Femur (tissue), 1 donor: ENCODE measurements around the gene TRIO.
"Not testable (repeated sequence)": the region's sequence is repeated elsewhere in the genome, so short reads cannot be mapped to it uniquely, and the experiment has no call there.

ENCODE experiments used
- DNase-seq: peaks from one replicate; pipeline ENCODE4 v3.0.0-alpha.2; 2017

Gene TRIO

GRCh38 chr5:14142827-14143545 lies at the start of gene TRIO:
TSS of gene TRIO (plus strand) at chr5:14143342. CDS start at chr5:14143726, 384 bp downstream.
- peak; percentile 96 for DNase-seq

- DNase-seq, result not testable (repeated sequence)
Measured at GRCh38 chr5:14097380-14097779, 45.8 kb upstream of the TRIO start.

- no peak for DNase-seq
Measured at GRCh38 chr5:14097998-14098471, 45.1 kb upstream of the TRIO start.

GRCh38 chr5:14100281-14100680 lies 42.9 kb upstream of the TRIO start:
- no peak for DNase-seq

- no peak for DNase-seq
Measured at GRCh38 chr5:14101922-14102321, 41.2 kb upstream of the TRIO start.

- DNase-seq, result no peak
Measured at GRCh38 chr5:14102666-14103065, 40.5 kb upstream of the TRIO start.

- no peak for DNase-seq
Measured at GRCh38 chr5:14105718-14106410, 37.3 kb upstream of the TRIO start.

GRCh38 chr5:14107536-14107935 lies 35.6 kb upstream of the TRIO start:
- no peak for DNase-seq

GRCh38 chr5:14108170-14108996 lies 34.8 kb upstream of the TRIO start:
- peak; percentile 57 for DNase-seq

GRCh38 chr5:14109041-14109747 lies 33.9 kb upstream of the TRIO start:
- DNase-seq, result no peak

GRCh38 chr5:14109771-14110170 lies 33.4 kb upstream of the TRIO start:
- no peak for DNase-seq

GRCh38 chr5:14110196-14110595 lies 32.9 kb upstream of the TRIO start:
- DNase-seq, result no peak

GRCh38 chr5:14110680-14111079 lies 32.5 kb upstream of the TRIO start:
- no peak for DNase-seq

- no peak for DNase-seq
Measured at GRCh38 chr5:14112998-14113652, 30.0 kb upstream of the TRIO start.

GRCh38 chr5:14114615-14115251 lies 28.4 kb upstream of the TRIO start:
- DNase-seq, result no peak

GRCh38 chr5:14115323-14115895 lies 27.7 kb upstream of the TRIO start:
- no peak for DNase-seq

- DNase-seq, result peak; percentile 31
Measured at GRCh38 chr5:14118551-14119320, 24.4 kb upstream of the TRIO start.

- DNase-seq, result no peak
Measured at GRCh38 chr5:14120176-14120575, 23.0 kb upstream of the TRIO start.

GRCh38 chr5:14121552-14121951 lies 21.6 kb upstream of the TRIO start:
- DNase-seq, result no peak

- no peak for DNase-seq
Measured at GRCh38 chr5:14122089-14122488, 21.1 kb upstream of the TRIO start.

- DNase-seq, result no peak
Measured at GRCh38 chr5:14123551-14123950, 19.6 kb upstream of the TRIO start.
